Common myeloid progenitor, CD34-positive (primary cell): ENCODE measurements around the gene AGPS.
A peak's percentile ranks its signal among the peaks of the same experiment; 100 is the strongest.

Experiments used
- CTCF ChIA-PET: fragments of 350-600 bp; sonication (Branson Sonifier 250); formaldehyde crosslinking; loops from one replicate; lab custom pipeline; 2021; ENCODE audit warnings: antibody characterized with exemption; lab: Charles Lee
- POLR2A ChIA-PET: fragments of 350-600 bp; sonication (Branson Sonifier 250); formaldehyde crosslinking; loops from one replicate; lab custom pipeline; 2021; ENCODE audit warnings: antibody characterized with exemption; lab: Charles Lee
- DNase-seq, 3 donors: peaks; one replicate each; pipeline versions ENCODE4 v3.0.0 to v3.0.0-alpha.2; 2013
- H3K27ac ChIP-seq, 2 experiments: 1 replicate in 1 of 2; 2 replicates in 1 of 2; pipeline ENCODE4 v1.7.0; 2013; ENCODE audit warnings: inconsistent platforms in 2 of 2, low read length in 2 of 2, mild to moderate bottlenecking in 2 of 2, low read depth in 1 of 2, moderate library complexity in 1 of 2; ENCODE audit not compliant: severe bottlenecking in 2 of 2, insufficient read depth in 1 of 2, poor library complexity in 1 of 2
- H3K27me3 ChIP-seq, 5 experiments: replicated peaks in 2 of 5; 1 replicate in 3 of 5; 2 replicates in 2 of 5; pipeline versions ENCODE4 v1.6.1 to v1.7.0; 2013; ENCODE audit warnings: low read length in 4 of 5, mild to moderate bottlenecking in 2 of 5, moderate library complexity in 2 of 5, inconsistent platforms in 1 of 5; ENCODE audit not compliant: insufficient read depth in 5 of 5, control insufficient read depth in 4 of 5
- H3K36me3 ChIP-seq, 4 experiments: 1 replicate in 2 of 4; 2 replicates in 2 of 4; pipeline versions ENCODE4 v1.6.1 to v1.7.0; 2013; ENCODE audit warnings: low read length in 3 of 4, control low read depth in 1 of 4, mild to moderate bottlenecking in 1 of 4; ENCODE audit not compliant: control insufficient read depth in 4 of 4, insufficient read depth in 4 of 4
- H3K4me1 ChIP-seq, 4 experiments: 1 replicate in 3 of 4; 2 replicates in 1 of 4; pipeline versions ENCODE4 v1.6.1 to v1.7.1; 2013; ENCODE audit warnings: low read length in 3 of 4, mild to moderate bottlenecking in 3 of 4, control low read depth in 1 of 4, inconsistent platforms in 1 of 4, moderate library complexity in 1 of 4; ENCODE audit not compliant: control insufficient read depth in 4 of 4, insufficient read depth in 4 of 4; ENCODE audit errors: control extremely low read depth in 1 of 4
- H3K4me3 ChIP-seq, 7 experiments: 1 replicate in 4 of 7; 2 replicates in 3 of 7; pipeline versions ENCODE4 v1.5.1 to v1.7.0; 2013; ENCODE audit warnings: mild to moderate bottlenecking in 7 of 7, low read length in 6 of 7, moderate library complexity in 6 of 7, inconsistent platforms in 2 of 7, low read depth in 2 of 7, control low read depth in 1 of 7; ENCODE audit not compliant: insufficient read depth in 4 of 7, control insufficient read depth in 1 of 7; ENCODE audit errors: extremely low read depth in 1 of 7
- H3K9me3 ChIP-seq, 5 experiments: 1 replicate in 4 of 5; 2 replicates in 1 of 5; pipeline versions ENCODE4 v1.6.1 to v1.7.1; 2013; ENCODE audit warnings: low read length in 4 of 5, mild to moderate bottlenecking in 2 of 5, inconsistent platforms in 1 of 5, low read depth in 1 of 5, moderate library complexity in 1 of 5; ENCODE audit not compliant: control insufficient read depth in 4 of 5, insufficient read depth in 2 of 5; ENCODE audit errors: control extremely low read depth in 1 of 5
- WGBS: methylation state at CpG from one replicate; pipeline ENCODE4 v1.1.5; 2013; ENCODE audit not compliant: insufficient coverage; 5-methylcytosine and 5-hydroxymethylcytosine counted together

The AGPS gene

DNA sequence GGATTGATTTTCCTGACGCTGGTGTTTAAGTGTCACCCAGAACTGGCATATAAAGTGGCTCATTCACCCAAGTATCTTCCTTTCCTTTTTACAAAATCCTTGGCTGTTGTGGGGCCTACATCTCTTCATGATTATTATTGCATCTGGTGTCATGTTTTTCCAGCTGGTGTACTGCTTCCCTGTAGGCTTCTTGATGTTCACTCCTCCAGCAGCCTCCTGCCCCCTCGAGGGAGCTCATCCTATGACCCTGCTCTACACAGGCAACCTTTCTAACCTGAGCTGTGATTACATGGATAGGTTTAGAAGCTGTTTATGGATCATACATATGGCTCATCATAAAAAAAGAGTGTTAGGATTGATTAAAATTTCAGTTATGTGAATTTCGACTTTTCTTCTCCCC is 12.4 kb upstream of the AGPS start:
- Histone ChIP-seq H3K9me3 (no peaks in the 10 kb centered on the region), H3K27ac (no peak overlapping the region), H3K36me3 (peaks cover 0 to 14% (median 4%) of the 10 kb centered on the region in 4 experiments), H3K27me3 (no peaks in the 10 kb centered on the region), H3K4me1 (peaks cover 0 to 6% (median 4%) of the 10 kb centered on the region in 4 experiments), H3K4me3 (no peak overlapping the region)
- CTCF ChIA-PET = interaction anchor here (0.9 to 2.8 kb wide), 4 partner anchors 14 to 47 kb away, joined by 3 to 12 read pairs (median 8); no protein-coding TSS in a partner anchor
- no CpG with 5 or more reads among the region's 3 CpGs for WGBS
- no peak for DNase-seq
- POLR2A ChIA-PET = no interaction called here

GRCh38 chr2:177383935-177384334 is 8.6 kb upstream of the AGPS start:
- ChIA-PET CTCF (interaction anchor here (0.7 to 1.2 kb wide), 3 partner anchors 10 to 47 kb away, joined by 3 read pairs; no protein-coding TSS in a partner anchor), POLR2A (no interaction called here)
- no peaks in the 10 kb centered on the region for H3K9me3 ChIP-seq
- 100% methylated on average over 1 of the region's 2 CpGs for WGBS
- peak in 1 of 3 donors; percentile 42 for DNase-seq
- peaks cover 0 to 6% (median 4%) of the 10 kb centered on the region in 4 experiments for H3K4me1 ChIP-seq
- H3K27ac ChIP-seq = no peak overlapping the region
- H3K36me3 ChIP-seq = peaks cover under 1 to 14% (median 4%) of the 10 kb centered on the region in 4 experiments
- no peak overlapping the region for H3K4me3 ChIP-seq
- no peaks in the 10 kb centered on the region for H3K27me3 ChIP-seq

- POLR2A ChIA-PET = no interaction called here
- H3K4me3 ChIP-seq = no peak overlapping the region
- H3K27ac ChIP-seq = no peak overlapping the region
- H3K9me3 ChIP-seq = no peaks in the 10 kb centered on the region
- H3K27me3 ChIP-seq = no peaks in the 10 kb centered on the region
- no CpG with 5 or more reads among the region's 2 CpGs for WGBS
- peaks cover 0 to 6% (median 3%) of the 10 kb centered on the region in 4 experiments for H3K36me3 ChIP-seq
- H3K4me1 ChIP-seq = peaks cover 2 to 8% (median 4%) of the 10 kb centered on the region in 4 experiments
- CTCF ChIA-PET = no interaction called here
- no peak for DNase-seq
Measured at GRCh38 chr2:177385151-177385550, 7.4 kb upstream of the AGPS start.

DNA sequence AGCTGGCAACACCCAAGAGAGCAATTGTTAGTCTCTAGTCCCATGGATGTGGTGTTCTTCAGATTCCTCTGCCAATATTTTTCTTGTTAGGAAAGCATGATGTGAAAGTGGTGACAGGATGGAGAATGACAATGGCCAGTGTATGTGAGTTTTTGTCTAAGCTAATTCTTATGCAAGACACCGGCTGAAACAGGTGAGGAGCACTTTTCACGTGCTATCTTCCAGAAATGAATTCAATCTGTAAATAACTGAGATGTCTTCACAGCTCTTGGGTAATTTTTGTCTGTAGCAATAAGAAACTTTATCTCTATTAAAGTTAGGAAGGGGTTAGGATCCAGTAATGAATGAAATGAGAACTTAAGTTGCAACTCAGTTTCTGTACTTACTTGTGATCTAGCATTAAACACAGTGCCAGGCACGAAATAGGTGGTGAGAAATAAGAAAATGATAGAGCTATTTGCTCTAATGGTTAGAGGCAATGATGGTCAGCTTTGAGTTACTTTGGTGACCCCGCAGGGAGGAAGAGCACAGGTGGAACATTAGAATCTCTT is 676 bp upstream of the AGPS start:
- Histone ChIP-seq H3K9me3 (no peaks in the 10 kb centered on the region), H3K27me3 (no peaks in the 10 kb centered on the region), H3K4me3 (peak overlapping the region; percentile 52 to 90 (median 76)), H3K27ac (peak overlapping the region in 1 of 2 experiments; percentile 77), H3K36me3 (peaks cover 0 to 3% (median 1%) of the 10 kb centered on the region in 4 experiments), H3K4me1 (peaks cover 32 to 56% (median 44%) of the 10 kb centered on the region in 4 experiments)
- no peak for DNase-seq
- CTCF ChIA-PET = interaction anchor here (1.1 to 3.4 kb wide), 9 partner anchors 9 to 56 kb away, joined by 3 to 13 read pairs (median 4); no protein-coding TSS in a partner anchor
- WGBS = 81% methylated on average over 4 of the region's 4 CpGs
- POLR2A ChIA-PET = no interaction called here

GRCh38 chr2:177393203-177393755 is 706 bp downstream of the AGPS start:
- H3K36me3 ChIP-seq = peaks cover 0 to 3% (median 1%) of the 10 kb centered on the region in 4 experiments
- peak in 2 of 3 donors; percentile 37 to 55 for DNase-seq
- H3K4me1 ChIP-seq = peaks cover 32 to 69% (median 57%) of the 10 kb centered on the region in 4 experiments
- peak overlapping the region; percentile 52 to 90 (median 76) for H3K4me3 ChIP-seq
- H3K27me3 ChIP-seq = no peaks in the 10 kb centered on the region
- WGBS = 8% methylated on average over 7 of the region's 8 CpGs
- ChIA-PET CTCF (interaction anchor here (0.6 to 3.1 kb wide), 11 partner anchors 8 to 230 kb away, joined by 3 to 18 read pairs (median 4); no protein-coding TSS in a partner anchor), POLR2A (no interaction called here)
- H3K27ac ChIP-seq = peak overlapping the region; percentile 42 to 77
- no peaks in the 10 kb centered on the region for H3K9me3 ChIP-seq

- 68% methylated on average over 5 of the region's 8 CpGs for WGBS
- Histone ChIP-seq H3K4me3 (peak overlapping the region in 5 of 7 experiments; percentile 57 to 90 (median 76)), H3K36me3 (peaks cover 0 to 2% (median under 1%) of the 10 kb centered on the region in 4 experiments), H3K27me3 (no peaks in the 10 kb centered on the region), H3K27ac (peak overlapping the region in 1 of 2 experiments; percentile 77), H3K9me3 (no peaks in the 10 kb centered on the region), H3K4me1 (peaks cover 36 to 76% (median 63%) of the 10 kb centered on the region in 4 experiments)
- ChIA-PET CTCF (interaction anchor here (0.7 to 3.1 kb wide), 10 partner anchors 10 to 230 kb away, joined by 3 to 18 read pairs (median 4); no protein-coding TSS in a partner anchor), POLR2A (no interaction called here)
- DNase-seq = no peak
Measured at GRCh38 chr2:177393824-177394593, 1.4 kb downstream of the AGPS start.
